Effector CD8-positive, alpha-beta T cell (primary cell): ENCODE data around the gene CHPT1.

ENCODE experiments used
- DNase-seq: peaks from one replicate; lab custom pipeline; 2025; lab: John Stamatoyannopoulos, UW

The CHPT1 gene

DNA sequence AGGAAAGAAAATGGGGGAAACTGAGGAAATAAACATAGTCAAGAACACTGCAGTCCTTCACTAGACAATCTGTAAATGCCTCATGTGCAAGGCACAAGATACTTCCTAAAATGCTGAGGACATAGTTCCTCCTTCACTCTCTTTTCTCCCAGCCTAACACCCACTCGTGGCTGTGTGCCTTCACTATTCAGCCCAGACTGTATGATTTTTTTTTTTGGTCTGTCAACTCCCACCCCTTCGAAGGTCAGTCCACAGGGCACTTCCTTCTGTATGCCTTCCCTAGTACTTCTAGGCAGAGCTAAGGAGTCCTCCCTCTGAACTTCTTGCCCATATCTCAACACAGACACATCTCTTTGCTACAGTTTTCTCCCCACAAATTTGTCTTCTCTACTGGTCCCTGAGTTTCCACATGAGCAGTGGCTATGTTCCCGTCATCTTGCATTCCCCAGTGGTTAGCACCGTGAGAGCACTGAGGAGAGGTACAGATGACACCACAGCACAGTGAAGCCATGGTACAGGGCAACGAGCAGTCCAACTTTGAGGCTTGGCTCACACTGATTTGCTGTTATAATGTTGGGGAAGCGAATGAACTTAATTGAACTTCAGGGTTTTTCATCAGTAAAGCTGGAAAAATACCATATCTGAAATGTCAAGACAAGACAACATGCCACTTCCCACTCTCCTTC is 65.9 kb downstream of the CHPT1 start:
- DNase-seq = no peak

DNA sequence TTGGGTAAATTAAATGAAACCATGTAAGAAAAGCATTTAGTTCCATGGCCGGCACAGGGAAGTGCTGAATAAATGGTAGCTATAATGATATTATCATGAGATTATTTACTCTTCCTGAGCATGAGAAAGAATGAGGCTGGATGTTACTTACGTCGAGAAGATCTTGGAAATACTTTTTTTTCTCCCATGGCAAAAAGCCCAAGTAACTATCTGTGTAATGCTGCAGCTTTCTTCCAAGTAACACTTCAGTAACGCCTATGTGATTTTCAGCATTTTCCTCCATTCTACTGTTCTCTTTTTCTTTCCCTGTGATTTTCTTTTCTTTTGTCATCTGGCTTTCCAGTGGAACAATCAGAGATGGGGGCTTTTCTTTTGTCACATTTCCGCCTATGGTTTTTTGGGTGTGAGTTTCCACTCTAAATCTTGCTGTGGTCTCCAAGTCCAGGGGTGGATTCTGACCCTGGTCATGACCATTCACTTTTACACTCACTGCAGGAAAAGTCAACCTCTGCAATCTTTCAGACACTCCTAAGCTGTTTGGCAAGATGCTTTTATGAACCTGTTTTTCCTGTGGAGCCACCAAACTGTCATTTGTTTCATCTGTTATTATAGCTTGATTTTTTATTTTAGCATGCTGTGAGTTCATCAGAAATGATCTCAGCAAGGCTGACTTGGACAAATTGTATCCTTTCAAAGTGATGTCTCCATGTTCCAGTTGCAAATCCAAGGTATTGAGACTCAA is 66.8 kb downstream of the CHPT1 start:
- no peak for DNase-seq

DNA sequence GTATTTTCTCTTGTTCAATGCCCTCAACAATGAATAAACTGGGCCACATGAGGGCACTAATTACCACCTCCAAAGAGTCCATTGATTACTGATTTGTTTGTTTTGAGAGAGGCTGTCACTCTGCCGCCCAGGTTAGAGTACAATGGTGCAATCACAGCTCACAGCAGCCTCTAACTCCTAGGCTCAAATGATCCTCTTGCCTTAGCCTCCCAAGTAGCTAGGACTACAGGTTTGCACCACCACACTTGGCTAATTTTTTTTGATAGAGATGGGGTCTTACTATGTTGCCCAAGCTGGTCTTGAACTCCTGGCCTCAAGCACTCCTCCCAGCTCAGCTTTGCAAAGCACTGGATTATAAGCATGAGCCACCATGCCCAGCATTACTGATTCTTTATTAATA is 70.1 kb downstream of the CHPT1 start:
- DNase-seq = no peak

DNA sequence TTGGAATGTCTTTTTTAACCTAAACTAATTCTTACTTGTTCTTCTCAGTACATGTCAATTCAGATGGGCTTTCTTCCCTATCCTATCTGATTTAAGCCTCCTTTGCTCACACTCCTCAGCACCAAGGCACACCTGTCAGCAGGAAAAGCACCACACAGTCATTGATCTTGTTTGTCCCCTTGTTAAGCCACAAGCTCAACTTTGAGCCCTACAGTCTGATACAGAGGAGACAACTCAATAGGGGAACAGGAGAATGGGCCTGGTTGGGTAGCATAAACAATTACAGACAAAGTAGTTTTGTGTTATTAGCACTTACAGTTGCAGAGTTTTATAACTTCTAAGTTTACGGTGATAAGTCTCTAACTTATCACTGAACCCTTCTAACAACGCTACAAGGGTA is 71.3 kb downstream of the CHPT1 start:
- DNase-seq = no peak

DNA sequence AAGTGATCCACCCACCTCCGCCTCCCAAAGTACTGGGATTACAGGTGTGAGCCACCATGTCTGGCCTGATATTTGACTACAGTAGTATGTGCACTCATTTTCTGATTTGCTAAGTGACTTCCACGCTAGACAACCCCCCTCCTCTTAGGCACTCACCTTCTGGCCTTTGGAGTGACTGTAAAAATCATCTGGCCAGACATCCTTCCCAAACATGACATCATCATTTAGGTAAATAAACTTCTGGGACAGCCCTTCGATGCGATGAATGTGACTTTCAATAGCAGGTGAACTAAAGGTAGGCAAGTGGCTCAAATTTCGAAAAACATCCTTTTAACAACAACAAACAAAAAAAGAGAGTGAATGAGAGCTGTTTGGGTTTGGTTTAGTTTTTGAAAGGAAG is 72.4 kb downstream of the CHPT1 start:
- no peak for DNase-seq

DNA sequence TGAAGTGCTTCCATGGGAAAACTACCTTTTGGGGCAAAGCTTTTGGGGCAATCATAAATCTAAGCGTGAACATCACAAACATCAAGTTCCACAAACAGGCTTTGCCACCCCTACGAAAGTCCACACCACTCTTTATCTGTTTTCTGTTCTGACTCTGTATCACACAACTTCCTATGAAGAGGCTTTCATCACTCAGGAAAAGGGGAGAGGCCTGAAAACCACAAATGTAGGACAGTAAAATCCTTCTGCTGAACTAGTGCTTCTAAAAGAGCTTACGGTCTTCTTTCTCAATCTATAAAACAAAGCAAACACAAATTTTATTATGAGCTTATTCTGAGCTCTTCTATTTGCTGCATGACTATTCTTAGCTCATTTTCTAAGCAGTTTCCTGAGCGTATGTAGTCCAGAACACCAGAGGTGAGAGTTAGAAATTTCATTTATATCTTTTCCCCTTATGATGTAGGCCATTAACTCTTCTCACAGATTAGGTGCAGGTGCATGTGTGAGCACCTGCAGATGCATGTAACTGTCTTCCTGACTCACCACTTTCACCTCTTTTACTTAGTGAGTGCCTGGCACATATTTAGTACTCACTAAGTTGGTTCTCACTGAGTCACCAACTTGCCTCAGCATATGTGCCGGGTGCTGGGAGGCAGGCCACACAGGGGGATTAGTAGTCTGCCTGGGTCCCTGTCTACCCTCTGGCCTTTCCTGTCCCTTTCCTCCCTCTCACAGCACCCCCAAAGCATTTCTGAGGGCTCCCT is 74.8 kb downstream of the CHPT1 start:
- no peak for DNase-seq

DNA sequence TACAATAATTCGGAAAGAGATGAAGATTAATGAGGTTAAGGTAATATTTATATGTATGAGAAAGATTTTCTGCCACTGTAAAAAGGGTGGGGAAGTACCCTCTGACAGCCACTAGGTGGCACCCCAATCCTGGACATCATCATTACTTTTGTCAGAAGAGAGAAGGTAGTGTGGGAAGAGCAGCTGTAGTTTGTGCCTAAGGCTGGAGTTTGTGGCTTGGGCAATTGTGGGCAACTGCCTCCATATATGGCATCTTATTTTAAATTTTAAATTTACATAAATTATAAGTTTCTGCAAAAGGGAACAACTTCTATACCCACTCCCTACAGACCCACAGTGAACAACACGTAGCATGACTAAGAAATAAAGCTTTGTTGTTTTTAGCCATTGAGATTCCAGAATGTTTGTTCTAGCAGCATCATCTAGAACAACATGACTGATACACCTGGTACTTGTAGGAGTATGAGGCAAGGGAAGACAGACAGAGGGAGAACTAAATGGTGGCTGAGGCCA is 76.3 kb downstream of the CHPT1 start:
- DNase-seq = peak; percentile 52

DNA sequence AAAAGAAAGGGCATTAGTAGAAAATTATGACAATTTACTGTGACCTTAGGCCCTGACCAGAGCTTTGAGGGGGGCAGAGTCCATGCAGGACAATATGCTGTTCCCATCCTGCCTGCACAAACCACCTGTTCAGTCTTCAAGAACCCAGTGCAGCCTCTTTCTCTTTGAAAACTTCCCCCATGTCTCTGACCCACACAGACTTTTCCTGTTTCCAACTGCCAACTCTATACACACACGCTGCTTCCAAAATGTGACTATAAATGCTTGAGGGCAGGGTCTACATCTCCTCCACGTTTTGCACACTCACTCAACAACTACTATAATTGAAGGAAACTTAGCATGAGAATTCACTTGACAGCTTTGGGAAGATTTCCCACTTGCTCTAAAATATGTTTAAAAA is 78.4 kb downstream of the CHPT1 start:
- no peak for DNase-seq

DNA sequence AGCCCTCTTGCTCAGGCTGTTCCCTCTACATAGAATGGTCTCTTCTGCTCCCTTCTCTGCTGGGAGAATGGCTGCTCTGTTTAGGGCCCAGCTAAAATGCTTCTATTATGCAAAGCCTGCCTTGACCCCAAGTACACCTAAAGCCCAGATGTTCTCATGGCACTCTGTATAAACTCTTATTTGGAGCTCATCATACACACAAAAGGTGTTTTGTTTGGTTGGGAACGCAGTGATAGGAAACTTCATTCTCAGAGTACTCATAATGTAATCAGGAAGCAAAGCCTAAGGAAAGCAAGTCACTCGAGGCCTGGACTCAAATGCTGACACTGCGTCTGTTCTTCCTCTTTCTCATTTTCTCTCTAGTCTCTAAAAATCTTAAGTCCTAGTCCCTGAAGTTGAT is 80.0 kb downstream of the CHPT1 start:
- DNase-seq = no peak

DNA sequence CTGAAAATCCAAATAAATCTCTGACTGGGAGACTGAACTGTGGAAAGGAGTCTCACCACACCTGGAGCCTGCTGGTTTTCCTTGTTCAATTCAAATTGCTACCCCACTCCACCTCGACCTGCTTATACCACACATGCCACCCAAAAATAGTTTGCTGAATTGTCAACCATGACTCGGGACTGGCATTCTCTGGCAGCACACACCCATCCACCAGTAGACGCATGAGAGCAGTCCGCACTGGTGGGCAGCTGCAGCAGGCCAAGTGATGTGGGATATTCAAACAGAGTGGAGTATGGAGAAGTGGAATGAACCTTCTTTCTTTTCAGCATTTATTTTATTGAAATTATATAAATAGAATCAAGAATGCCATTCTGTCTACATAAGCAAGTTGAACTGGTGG is 80.5 kb downstream of the CHPT1 start:
- DNase-seq = no peak
